Activated T-helper 1 cell treated with anti-CD3 and anti-CD28 coated beads, Interleukin-12 subunit alpha, Interleukin-12 subunit beta, Interleukin-2, Interleukin-4 antibody, amounts not matched to agents 30 ng/mL and 10 ng/mL and 1 ng/mL, durations not matched to agents 14 hours and 24 hours and 36 hours (primary cell): ENCODE data around the gene GPRC5D. TPM values are rescaled to one million over a fixed set of nuclear protein-coding genes. Genes with fewer than 3 reads are reported as not detected.

Experiments used
- DNase-seq: peaks from one replicate; pipeline ENCODE4 v3.0.0; 2021; ENCODE audit warnings: low spot score
- H3K27ac Mint-ChIP-seq: one replicate; pipeline ENCODE4 v1.8.0; 2021; ENCODE audit warnings: mild to moderate bottlenecking, mixed read lengths
- H3K27me3 Mint-ChIP-seq: one replicate; pipeline ENCODE4 v1.8.0; 2022; ENCODE audit warnings: mild to moderate bottlenecking, moderate library complexity, mixed read lengths; ENCODE audit not compliant: insufficient read depth
- H3K36me3 Mint-ChIP-seq: one replicate; pipeline ENCODE4 v1.8.0; 2021; ENCODE audit warnings: low read depth, mixed read lengths
- H3K4me1 Mint-ChIP-seq: one replicate; pipeline ENCODE4 v1.8.0; 2021; ENCODE audit warnings: low read depth, mixed read lengths
- H3K4me3 Mint-ChIP-seq: one replicate; pipeline ENCODE4 v1.8.0; 2021; ENCODE audit warnings: mild to moderate bottlenecking, moderate library complexity, mixed read lengths
- H3K9me3 Mint-ChIP-seq: one replicate; pipeline ENCODE4 v1.8.0; 2021; ENCODE audit warnings: mixed read lengths
- intact Hi-C: fragments of 100-400 bp; cut with micrococcal nuclease; formaldehyde crosslinking; loops from one replicate; pipeline ENCODE4 v1.15.1; 2024
- total RNA-seq: library from RNA; stranded (reverse); gene quantifications from 2 replicates; pipeline ENCODE4 v1.2.3, GENCODE V29; 2022

The GPRC5D gene
- total RNA-seq, 1 donor from 2014 or later = not detected

DNA sequence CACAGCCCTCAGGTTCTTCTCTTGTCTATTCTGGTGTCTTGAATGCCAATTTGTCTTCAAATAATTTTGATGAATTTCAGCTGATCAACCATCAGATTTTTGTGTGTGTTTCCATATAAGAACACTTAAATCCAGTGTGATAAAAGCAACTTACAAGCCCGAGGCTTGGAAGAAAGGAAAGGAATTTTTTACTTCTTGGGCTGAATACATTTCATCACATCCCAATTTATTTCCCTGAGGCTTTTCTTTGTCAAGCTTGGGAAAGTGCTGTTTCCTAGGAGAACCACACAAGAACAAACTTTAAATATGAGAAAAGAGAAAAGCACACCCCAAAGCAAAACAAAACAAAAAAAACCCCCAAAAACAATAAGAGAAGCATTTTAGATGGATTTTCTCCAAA, 26.6 kb downstream of the GPRC5D start:
- H3K27ac Mint-ChIP-seq = no peak overlapping the region
- DNase-seq = no peak
- H3K36me3 Mint-ChIP-seq = no peaks in the 10 kb centered on the region
- no peak overlapping the region for H3K4me3 Mint-ChIP-seq
- H3K4me1 Mint-ChIP-seq = no peaks in the 10 kb centered on the region
- H3K27me3 Mint-ChIP-seq = peaks cover 6% of the 10 kb centered on the region
- H3K9me3 Mint-ChIP-seq = no peaks in the 10 kb centered on the region
- intact Hi-C loops = no loop called here

DNA sequence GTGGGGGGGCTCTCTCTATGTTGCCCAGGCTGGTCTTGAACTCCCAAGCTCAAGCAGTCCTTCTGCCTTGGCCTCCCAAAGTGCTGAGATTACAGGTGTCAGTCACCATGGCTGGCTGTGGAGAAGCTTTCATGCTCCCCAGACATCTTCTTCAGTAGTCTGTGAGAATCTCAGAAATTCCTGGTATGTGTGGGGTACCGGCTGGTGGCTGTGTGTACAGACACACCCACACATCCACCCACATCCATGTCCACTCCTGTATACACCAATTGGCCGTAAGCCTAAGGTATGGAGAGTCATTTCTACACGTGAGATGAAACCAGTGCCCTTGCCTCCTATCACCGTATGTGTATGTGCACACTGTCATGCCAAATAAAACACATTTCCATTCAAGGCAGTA, 27.8 kb downstream of the GPRC5D start:
- H3K4me3 Mint-ChIP-seq = no peak overlapping the region
- no peaks in the 10 kb centered on the region for H3K36me3 Mint-ChIP-seq
- no peaks in the 10 kb centered on the region for H3K9me3 Mint-ChIP-seq
- no peak for DNase-seq
- intact Hi-C loops = no loop called here
- H3K27me3 Mint-ChIP-seq = peaks cover 6% of the 10 kb centered on the region
- H3K27ac Mint-ChIP-seq = no peak overlapping the region
- H3K4me1 Mint-ChIP-seq = no peaks in the 10 kb centered on the region

DNA sequence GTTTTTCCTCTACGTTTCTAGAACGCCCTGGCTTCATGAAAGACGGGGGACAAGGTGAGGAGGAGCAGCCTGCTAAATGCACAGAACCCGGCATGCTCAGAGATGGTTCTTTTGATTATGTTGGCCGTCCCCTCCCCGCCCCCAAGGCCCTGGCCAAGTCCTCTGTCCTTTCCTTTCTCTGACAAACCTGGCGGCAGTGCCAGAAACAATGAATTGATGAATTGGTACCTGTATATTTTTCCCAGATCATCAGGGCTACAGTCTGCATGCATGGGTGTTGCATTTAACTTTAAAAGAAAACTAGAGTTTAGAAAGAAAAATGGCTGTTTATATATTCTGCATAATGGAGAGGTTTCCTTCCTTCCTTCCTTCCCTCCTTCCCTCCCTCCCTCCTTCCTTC, 29.0 kb downstream of the GPRC5D start:
- Mint-ChIP-seq H3K27me3 (peaks cover 11% of the 10 kb centered on the region), H3K4me1 (no peaks in the 10 kb centered on the region)

DNA sequence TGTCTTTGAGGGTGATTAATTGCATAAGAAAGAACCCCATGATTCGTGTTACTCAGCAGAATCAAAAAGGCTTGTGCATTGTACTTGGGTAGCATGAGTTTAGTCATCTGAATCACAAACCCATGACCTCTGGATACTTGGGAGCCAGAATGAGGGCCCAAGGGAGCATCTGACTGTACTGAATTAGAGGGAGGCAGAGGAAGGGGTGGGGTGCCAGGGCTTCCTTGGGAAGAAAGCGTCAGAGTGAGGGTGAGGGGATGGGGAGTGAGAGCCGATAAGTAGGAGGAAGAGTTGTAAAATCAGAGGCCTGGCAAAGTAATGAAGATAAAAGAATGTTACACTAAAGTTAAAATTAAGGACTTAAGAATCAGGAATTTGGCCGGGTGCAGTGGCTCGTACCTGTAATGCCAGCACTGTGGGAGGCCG, 29.8 kb downstream of the GPRC5D start:
- H3K27ac Mint-ChIP-seq = no peak overlapping the region
- intact Hi-C loops = no loop called here
- H3K4me3 Mint-ChIP-seq = no peak overlapping the region
- H3K36me3 Mint-ChIP-seq = no peaks in the 10 kb centered on the region
- H3K9me3 Mint-ChIP-seq = no peaks in the 10 kb centered on the region
- DNase-seq = no peak
- peaks cover 17% of the 10 kb centered on the region for H3K27me3 Mint-ChIP-seq
- H3K4me1 Mint-ChIP-seq = no peaks in the 10 kb centered on the region

More for the DNA sequence above, 29.0 kb downstream of the GPRC5D start:
- no peaks in the 10 kb centered on the region for H3K36me3 Mint-ChIP-seq
- H3K9me3 Mint-ChIP-seq = no peaks in the 10 kb centered on the region
- H3K27ac Mint-ChIP-seq = no peak overlapping the region
- intact Hi-C loops = no loop called here
- H3K4me3 Mint-ChIP-seq = no peak overlapping the region
- no peak for DNase-seq

DNA sequence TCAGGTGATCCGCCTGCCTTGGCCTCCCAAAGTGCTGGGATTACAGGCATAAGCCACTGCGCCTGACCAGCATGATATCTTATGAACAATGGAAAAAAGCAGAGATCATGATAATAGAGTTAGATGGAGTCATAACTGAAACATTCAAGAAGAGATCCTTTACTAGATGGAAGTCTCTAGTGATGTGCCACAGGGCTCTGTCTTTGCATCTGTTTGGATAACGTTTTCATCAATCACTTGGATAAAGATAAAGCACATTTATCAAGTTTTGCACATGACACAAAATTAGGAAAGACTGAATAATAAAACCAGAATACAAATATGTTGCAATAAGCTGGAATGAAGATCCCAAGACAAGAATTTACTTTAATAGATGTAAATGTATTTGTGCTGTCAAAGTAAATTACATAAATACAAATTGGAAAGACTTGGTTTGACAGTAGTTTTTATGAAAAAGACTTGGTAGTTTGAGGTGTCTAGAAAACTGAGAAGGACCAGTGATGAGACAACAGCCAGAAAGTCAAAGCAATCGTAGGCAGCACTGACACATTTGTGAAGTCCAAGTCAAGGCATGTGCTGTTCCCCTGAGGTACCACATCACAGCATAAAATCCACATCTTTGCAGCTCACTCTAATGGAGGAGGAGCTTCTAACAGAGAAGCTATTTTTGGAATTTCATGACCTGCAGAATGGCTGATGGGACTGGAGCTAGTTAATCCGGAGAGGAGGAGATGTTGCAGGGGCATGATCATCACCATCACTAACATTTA, 32.1 kb downstream of the GPRC5D start:
- no peak overlapping the region for H3K27ac Mint-ChIP-seq
- H3K4me1 Mint-ChIP-seq = peaks cover 11% of the 10 kb centered on the region
- H3K9me3 Mint-ChIP-seq = no peaks in the 10 kb centered on the region
- intact Hi-C loops = loop anchor here (5.0 kb wide), 1 partner anchor 742 kb away; no protein-coding TSS in a partner anchor
- peaks cover 16% of the 10 kb centered on the region for H3K27me3 Mint-ChIP-seq
- H3K36me3 Mint-ChIP-seq = no peaks in the 10 kb centered on the region
- no peak for DNase-seq
- H3K4me3 Mint-ChIP-seq = no peak overlapping the region

DNA sequence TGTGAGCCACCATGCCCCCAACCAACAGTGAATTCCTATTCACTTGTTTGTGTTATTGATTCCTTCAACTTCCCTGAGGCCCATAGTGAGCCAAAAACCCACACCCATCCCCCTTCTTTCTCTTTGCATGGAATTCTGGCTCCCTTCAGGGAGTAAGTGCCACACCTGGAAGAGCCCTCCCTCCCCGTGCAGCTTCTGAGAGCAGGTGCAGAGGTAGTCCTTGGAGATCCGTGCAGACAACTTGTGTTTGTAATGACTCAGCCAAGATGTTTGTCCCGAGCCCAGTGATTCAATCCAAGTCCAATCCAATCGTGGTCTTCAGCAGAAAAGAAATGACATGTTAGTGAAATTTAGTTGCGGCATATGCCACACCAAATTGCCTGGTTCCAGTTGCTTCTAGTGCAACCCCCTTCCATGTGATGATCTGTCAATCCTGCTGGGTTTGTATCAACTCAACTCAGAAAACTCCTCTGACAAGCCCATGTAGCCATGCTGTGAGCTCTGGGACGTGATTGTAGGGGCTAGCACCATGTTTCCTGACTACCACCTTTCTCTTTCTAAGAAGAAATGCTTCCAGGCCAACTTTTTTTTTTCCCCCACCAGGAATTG, 33.1 kb downstream of the GPRC5D start:
- Mint-ChIP-seq H3K4me3 (no peak overlapping the region), H3K36me3 (no peaks in the 10 kb centered on the region), H3K27ac (no peak overlapping the region), H3K9me3 (no peaks in the 10 kb centered on the region), H3K27me3 (peaks cover 16% of the 10 kb centered on the region), H3K4me1 (peaks cover 11% of the 10 kb centered on the region)
- DNase-seq = no peak
- intact Hi-C loops = loop anchor here (5.0 kb wide), 1 partner anchor 743 kb away; no protein-coding TSS in a partner anchor

DNA sequence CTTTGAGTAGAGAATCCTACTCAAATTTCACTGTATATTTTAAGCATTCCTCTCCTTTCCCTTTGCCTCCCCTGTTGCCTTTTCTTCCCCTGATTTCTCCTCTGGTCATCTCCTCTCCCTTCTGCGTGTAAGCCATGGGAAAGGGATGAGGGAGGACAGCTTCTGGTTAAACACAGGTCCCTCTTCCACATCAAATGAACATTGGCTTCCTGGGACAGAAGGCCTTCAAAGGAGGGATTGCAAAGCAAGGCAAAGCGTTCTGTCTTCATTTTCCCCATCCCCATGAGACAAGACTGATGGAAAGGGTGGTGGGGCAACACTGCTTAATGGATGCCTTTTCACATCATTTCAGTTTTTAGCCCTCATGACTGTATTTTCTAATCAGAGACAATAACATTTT, 34.5 kb downstream of the GPRC5D start:
- Mint-ChIP-seq H3K4me3 (no peak overlapping the region), H3K27ac (no peak overlapping the region), H3K4me1 (peaks cover 11% of the 10 kb centered on the region), H3K36me3 (no peaks in the 10 kb centered on the region), H3K27me3 (peaks cover 16% of the 10 kb centered on the region), H3K9me3 (no peaks in the 10 kb centered on the region)
- intact Hi-C loops = loop anchor here (5.0 kb wide), 1 partner anchor 745 kb away; no protein-coding TSS in a partner anchor
- DNase-seq = no peak

DNA sequence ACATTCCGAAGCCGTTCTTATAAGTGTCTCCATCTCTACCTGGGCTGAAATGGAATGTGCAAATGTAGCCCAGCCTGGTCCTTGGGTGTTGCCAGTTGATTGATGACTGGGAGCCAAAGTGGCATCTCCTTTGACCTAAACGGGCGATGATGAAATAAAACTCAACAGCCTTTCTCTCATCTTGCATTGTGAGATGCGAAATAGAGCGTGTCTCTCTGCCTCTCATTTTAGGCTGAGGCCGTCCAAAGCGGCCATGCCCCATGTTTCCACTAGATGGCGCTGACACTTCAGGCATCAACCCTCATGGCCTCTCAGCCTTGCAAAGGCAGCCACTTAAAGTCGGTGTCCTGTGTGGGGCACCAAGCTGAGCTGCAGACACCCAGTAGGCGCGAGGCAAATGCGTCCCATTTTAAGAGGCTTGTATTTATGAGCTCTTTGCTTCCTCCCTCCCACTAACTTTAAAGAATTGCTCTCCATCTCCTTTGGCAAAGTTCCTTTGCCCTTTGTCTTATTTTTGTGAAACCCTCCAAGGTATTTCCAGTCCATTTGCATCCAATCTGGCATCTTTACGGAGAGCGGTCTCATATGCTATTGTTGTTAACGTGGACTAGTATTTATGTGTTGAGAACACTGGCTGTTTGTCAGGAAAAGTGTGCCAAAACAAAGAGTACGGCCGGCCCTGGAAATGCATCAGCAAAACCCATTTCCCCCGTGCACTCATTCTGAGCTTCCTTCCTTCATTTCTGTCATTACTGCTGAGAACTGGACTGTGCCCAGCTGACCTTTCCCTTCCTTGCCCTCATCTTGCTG, 35.6 kb downstream of the GPRC5D start:
- intact Hi-C loops = loop anchor here (1.0 to 5.0 kb wide), 7 partner anchors 67 to 746 kb away; partner anchors contain the start of gene HEBP1
- no peaks in the 10 kb centered on the region for H3K36me3 Mint-ChIP-seq
- peaks cover 14% of the 10 kb centered on the region for H3K27me3 Mint-ChIP-seq
- H3K27ac Mint-ChIP-seq = no peak overlapping the region
- peak; percentile 76 for DNase-seq
- H3K4me1 Mint-ChIP-seq = peaks cover 11% of the 10 kb centered on the region
- no peaks in the 10 kb centered on the region for H3K9me3 Mint-ChIP-seq
- no peak overlapping the region for H3K4me3 Mint-ChIP-seq

DNA sequence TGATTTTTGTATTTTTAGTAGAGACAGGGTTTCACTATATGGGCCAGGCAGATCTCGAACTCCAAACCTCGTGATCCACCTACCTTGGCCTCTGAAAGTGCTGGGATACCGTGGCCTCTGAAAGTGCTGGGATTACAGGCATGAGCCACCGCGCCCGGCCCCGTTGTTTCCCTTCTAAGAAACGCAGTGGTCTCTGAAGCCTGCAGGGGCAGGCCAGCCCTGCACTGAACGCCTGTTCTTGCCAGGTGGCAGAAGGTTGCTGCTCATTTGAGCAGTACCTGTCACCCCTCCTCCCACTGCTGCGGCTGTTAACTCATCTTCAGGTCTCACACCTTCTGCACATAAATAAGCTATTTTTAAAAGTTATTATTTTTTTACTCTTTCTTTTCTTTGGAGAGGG, 36.3 kb downstream of the GPRC5D start:
- no peak overlapping the region for H3K27ac Mint-ChIP-seq

DNA sequence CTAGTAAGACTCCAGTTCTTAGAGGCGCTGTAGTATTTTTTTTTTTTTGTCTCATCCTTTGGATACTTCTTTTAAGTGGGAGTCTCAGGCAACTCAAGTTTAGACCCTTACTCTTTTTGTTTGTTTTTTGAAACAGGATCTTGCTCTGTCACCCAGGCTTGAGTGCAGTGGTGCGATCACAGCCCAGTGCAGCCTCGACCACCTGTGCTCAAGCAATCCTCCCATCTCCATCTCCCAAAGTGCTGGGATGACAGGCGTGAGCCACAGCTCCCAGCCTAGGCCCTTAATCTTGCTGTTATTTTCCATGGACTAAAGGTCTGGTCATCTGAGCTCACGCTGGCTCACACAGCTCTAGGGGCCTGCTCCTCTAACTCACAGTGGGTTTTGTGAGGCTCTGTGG, 39.3 kb downstream of the GPRC5D start:
- H3K4me1 Mint-ChIP-seq = peaks cover 30% of the 10 kb centered on the region
- no peak for DNase-seq
- intact Hi-C loops = no loop called here
- no peak overlapping the region for H3K4me3 Mint-ChIP-seq
- H3K36me3 Mint-ChIP-seq = no peaks in the 10 kb centered on the region
- H3K27me3 Mint-ChIP-seq = peaks cover 8% of the 10 kb centered on the region
- no peak overlapping the region for H3K27ac Mint-ChIP-seq
- no peaks in the 10 kb centered on the region for H3K9me3 Mint-ChIP-seq

More for the DNA sequence above, 36.3 kb downstream of the GPRC5D start:
- no peak overlapping the region for H3K4me3 Mint-ChIP-seq
- H3K36me3 Mint-ChIP-seq = no peaks in the 10 kb centered on the region
- H3K4me1 Mint-ChIP-seq = peaks cover 11% of the 10 kb centered on the region
- H3K27me3 Mint-ChIP-seq = peaks cover 14% of the 10 kb centered on the region
- no peaks in the 10 kb centered on the region for H3K9me3 Mint-ChIP-seq
- intact Hi-C loops = loop anchor here (1.0 to 5.0 kb wide), 7 partner anchors 68 to 747 kb away; partner anchors contain the start of gene HEBP1
- DNase-seq = no peak

DNA sequence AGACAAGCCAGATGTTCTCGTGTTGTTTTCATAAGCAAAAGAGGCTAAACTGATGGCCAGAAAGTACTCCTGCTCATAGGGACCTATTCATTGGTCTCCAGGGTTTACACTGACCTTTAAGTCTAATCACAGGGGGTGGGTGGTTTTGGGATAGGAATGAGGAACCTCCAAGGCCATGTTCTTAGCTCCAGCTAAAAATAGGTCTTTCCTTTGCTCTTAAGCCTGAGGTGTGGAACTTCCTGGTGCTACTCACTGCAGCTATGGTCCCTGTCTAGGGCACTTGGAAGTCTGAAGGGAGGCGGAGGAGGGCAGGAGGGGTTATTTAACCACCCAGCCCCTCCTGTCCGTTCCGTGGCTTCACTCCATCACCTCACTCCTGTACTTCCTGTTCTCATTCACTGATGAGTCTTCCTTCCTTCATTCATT, 42.0 kb downstream of the GPRC5D start:
- intact Hi-C loops = no loop called here
- no peak for DNase-seq

DNA sequence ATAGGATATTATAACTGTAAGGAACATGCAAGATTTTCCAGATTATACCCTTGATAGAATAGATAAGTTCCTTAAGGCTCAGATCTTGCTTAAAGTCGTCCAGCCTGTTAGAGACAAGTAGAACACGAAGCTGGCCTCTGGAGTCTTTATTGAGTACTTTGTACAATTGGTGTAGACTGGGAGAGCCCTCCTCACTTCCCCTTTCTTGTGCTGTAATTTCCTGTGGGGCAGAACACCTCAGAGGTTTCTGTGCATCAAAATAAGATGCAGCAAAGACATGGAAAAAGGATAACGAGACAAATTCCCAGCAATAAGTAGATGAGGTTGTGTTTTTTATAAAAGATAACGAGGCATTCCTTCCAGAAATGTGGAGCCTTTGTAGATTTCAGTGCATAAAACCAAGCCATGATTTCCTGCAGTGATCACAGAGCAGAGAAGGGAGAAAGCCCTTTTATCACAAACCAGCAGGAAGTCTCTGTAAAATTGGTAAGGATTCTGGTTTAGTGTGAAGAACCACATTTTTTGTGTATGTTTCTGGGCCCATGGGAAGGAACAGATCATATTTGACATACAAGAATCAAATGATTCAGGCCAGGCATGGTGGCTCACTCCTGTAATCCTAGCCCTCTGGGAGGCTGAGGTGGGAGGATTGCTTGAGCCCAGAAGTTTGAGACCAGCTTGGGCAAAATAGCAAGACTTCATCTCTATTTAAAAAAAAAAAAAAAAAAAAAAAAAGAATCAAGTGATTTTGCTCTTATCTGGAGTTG, 42.6 kb downstream of the GPRC5D start:
- Mint-ChIP-seq H3K27me3 (no peaks in the 10 kb centered on the region), H3K4me3 (no peak overlapping the region), H3K4me1 (peaks cover 19% of the 10 kb centered on the region), H3K36me3 (no peaks in the 10 kb centered on the region), H3K9me3 (no peaks in the 10 kb centered on the region), H3K27ac (no peak overlapping the region)
- no peak for DNase-seq
- intact Hi-C loops = no loop called here

More for the DNA sequence above, 42.0 kb downstream of the GPRC5D start:
- peaks cover 19% of the 10 kb centered on the region for H3K4me1 Mint-ChIP-seq
- H3K27ac Mint-ChIP-seq = no peak overlapping the region
- no peaks in the 10 kb centered on the region for H3K36me3 Mint-ChIP-seq
- no peaks in the 10 kb centered on the region for H3K9me3 Mint-ChIP-seq
- H3K27me3 Mint-ChIP-seq = no peaks in the 10 kb centered on the region
- H3K4me3 Mint-ChIP-seq = no peak overlapping the region
